HG03095 (cell line): ENCODE results near the gene HOXC13.

Experiments used
- ATAC-seq: cut with Tn5 transposase; IDR thresholded peaks from one replicate; pipeline ENCODE4 v1.9.1; 2021; ENCODE audit warnings: moderate library complexity; ENCODE audit not compliant: unreplicated experiment

Gene HOXC13

GRCh38 chr12:53953831-53954693 lies 15.4 kb downstream of the HOXC13 start:
- ATAC-seq = no peak

DNA sequence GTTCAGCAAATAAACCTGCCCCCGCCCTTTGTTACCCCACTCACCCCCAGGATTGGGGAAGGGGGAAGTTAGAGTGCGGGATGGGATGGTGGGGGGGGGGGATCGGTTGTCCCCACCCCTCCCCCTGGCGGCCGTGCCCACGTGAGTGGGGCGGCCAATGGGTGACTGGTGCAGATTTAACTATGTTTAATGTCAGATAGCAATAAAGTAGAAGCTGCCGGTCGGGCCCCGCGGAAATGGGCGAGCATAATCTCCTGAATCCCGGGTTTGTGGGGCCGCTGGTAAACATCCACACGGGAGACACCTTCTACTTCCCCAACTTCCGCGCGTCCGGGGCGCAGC lies 16.0 kb downstream of the HOXC13 start, which contains the start of gene HOXC12:
TSS of gene HOXC12 (plus strand) at position 210 of the 342 bp plus-strand sequence. CDS start at position 237, 27 bp downstream.
- no peak for ATAC-seq

- no peak for ATAC-seq
These were observed 16.6 kb downstream of the HOXC13 start for GRCh38 chr12:53955036-53955775.

- ATAC-seq = no peak
These were observed 17.2 kb downstream of the HOXC13 start for GRCh38 chr12:53955776-53956250.

DNA sequence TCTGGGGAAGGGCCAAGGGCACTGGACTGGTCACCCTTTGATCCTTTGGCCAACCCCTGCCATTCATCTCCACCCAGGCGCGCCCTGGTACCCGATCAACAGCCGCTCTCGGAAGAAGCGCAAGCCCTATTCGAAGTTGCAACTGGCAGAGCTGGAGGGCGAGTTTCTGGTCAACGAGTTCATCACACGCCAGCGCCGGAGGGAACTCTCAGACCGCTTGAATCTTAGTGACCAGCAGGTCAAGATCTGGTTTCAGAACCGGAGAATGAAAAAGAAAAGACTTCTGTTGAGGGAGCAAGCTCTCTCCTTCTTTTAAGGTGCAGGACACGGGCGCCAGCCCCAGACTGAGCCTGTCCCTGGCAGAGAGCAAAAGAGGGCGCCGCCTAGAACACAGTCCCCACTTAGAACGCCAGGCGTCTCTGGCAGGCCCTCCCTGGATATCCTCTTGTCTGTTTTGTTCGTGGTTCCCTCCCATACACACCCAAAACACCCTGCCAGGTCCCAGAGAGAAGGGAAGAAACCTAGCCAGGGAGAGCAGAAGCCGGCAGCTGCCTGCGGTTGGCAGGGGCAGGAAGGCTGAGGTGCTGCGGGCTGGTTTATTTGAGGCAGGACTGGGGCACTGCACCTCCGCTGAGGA lies 17.7 kb downstream of the HOXC13 start:
- ATAC-seq = no peak

- ATAC-seq = no peak
These were observed 18.4 kb downstream of the HOXC13 start for GRCh38 chr12:53956914-53957536.

GRCh38 chr12:53958128-53958527 lies 19.5 kb downstream of the HOXC13 start:
- no peak for ATAC-seq

- ATAC-seq = no peak
These were observed 20.7 kb downstream of the HOXC13 start for GRCh38 chr12:53959314-53959713.

GRCh38 chr12:53960187-53961024 lies 21.8 kb downstream of the HOXC13 start:
- ATAC-seq = no peak

DNA sequence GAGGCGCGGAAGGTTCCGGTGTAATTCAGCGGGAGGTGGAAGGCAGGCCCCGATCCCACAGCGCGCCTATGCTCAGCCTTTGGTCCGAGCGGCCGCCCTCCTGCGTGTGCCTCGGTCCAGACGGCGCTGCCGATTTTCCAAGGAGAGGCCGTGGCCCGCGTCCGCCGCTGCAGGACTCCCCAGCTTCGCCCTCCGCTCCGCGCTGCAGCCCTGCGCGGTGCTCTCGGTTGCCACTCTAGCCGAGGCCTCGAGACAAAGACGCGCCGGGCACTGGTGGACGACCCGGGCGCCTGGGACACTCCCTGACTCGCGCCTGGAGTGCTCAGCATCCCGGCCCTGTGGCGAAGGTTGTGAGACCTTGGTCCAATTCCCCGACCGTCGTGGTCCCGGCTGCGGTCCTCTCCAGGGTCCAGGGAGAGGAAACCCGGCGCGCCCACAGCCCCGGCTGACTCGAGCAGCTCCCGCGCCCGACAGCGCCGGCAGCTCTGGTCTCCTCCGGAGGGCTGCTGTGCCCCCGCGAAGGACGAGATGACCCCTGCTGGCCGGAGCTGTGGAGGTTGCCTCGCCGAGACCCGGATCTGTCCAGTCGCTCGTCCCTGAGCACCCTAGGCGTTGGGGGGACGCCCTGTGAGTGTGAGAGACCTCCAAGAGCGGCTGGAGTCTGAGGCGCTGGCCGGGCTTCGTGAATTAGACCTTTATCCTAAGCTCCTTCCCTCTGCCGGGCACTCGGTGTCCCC lies 22.6 kb downstream of the HOXC13 start:
- ATAC-seq = no peak

DNA sequence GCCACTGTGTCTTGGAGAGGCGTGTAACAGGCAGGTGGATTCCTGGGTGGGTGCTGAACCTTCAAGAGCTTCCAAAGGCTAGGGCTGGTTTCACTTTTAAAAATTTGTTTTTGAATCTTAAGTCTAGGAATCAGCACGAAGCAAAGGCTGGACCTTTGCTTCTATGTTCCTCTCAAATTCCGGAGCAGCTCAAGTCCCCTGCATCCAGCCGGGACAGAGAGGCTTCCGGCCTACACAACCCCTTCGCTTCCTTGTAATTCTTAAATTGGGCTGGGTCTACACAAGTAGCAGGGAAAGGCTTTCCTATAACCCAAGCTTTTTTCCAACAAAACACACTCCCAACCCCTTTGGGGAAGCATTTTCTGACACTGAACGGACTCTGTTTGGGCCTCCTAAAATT lies 24.4 kb downstream of the HOXC13 start:
- no peak for ATAC-seq

- no peak for ATAC-seq
These were observed 25.0 kb downstream of the HOXC13 start for GRCh38 chr12:53963434-53964314.

DNA sequence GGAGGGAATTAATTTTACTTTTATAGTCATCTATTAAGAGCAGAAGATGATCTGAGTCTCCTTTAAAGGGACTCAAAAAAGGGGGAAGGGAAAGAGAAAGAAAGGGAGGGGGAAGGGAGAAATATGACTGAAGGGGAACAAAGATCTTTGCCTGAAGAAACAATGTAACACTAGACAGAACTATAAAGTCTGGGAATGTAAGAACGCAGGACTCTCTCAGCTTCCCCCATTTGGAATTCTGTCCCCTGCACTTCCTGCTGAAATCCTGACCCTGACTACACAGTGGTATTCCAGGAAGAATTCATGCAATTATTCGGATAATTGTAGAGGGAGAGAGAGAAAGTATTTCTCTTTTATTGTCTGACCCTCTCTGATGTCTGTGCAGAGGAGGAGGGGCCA lies 25.7 kb downstream of the HOXC13 start:
- no peak for ATAC-seq

DNA sequence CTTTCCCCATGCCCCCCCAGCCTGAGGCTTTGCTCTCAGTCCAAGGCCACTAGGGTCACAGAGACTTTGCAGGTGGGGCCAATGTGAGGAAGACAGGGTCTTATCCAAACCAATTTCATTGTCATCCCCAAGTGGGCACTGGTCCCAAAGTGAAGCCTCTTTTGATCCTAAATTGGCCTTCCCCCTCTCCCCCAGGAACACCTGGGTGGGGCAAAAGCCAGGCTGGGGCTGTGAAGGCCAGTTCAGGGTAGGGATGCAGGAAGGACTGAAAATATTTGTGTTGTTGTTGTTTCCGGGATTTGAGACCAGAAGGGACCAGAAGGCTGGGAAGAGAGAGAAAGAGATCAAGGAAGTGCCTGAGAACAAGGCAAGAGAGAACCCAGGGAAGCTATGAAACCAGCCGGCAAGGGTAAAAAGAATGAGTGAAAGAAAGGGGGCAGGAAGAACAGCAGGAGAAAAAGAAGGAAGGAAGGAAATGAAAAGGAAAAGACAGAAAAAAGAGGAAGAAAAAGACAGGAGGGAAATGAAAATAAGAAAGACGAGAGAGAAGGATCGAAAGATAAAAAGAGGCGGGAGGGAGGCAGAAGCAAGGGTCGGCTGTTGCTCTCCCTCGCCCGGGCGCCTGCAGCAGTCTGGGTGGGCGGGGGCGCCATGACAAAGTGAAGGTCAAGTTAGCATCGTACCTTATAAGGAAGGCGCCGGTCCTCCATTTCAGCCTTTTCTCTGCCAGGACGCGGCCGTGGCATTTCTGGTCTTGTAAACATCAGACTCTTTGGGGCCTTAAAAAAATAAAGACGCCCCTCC lies 26.9 kb downstream of the HOXC13 start:
- no peak for ATAC-seq

GRCh38 chr12:53966085-53966384 lies 27.4 kb downstream of the HOXC13 start:
- no peak for ATAC-seq

GRCh38 chr12:53966385-53967133 lies 27.9 kb downstream of the HOXC13 start:
- no peak for ATAC-seq

- ATAC-seq = no peak
These were observed 28.8 kb downstream of the HOXC13 start for GRCh38 chr12:53967421-53967925.
